Lower lobe of right lung (tissue), 2 donors: ENCODE results near the gene MAD1L1. TPM values are rescaled to one million over a fixed set of nuclear protein-coding genes. Genes with fewer than 3 reads are reported as not detected.
A peak's percentile ranks its signal among the peaks of the same experiment; 100 is the strongest.
"Not testable (repeated sequence)": the region's sequence is repeated elsewhere in the genome, so short reads cannot be mapped to it uniquely, and the experiment has no call there.

ENCODE experiments used
- ATAC-seq, 2 donors: fragments of 200-7000 bp; cut with Tn5 transposase; one replicate each; pipeline ENCODE4 v1.9.1; 2020 to 2022; ENCODE audit warnings: mild to moderate bottlenecking in 2 of 2, moderate library complexity in 2 of 2
- DNase-seq: peaks from one replicate; pipeline ENCODE4 v3.0.0-alpha.2; 2020
- H3K27ac ChIP-seq: fragments of 200-600 bp; one replicate; pipeline ENCODE4 v1.8.0; 2022
- H3K27me3 ChIP-seq: fragments of 200-600 bp; one replicate; pipeline ENCODE4 v1.8.0; 2022; ENCODE audit warnings: low read depth
- H3K36me3 ChIP-seq: fragments of 200-600 bp; one replicate; pipeline ENCODE4 v1.8.0; 2022; ENCODE audit warnings: mild to moderate bottlenecking
- H3K4me1 ChIP-seq: fragments of 200-600 bp; one replicate; pipeline ENCODE4 v1.8.0; 2022
- H3K4me3 ChIP-seq: fragments of 200-600 bp; one replicate; pipeline ENCODE4 v1.8.0; 2022; ENCODE audit warnings: mild to moderate bottlenecking
- H3K9me3 ChIP-seq: fragments of 200-600 bp; one replicate; pipeline ENCODE4 v1.8.0; 2022
- CTCF ChIP-seq: fragments of 200-600 bp; IDR thresholded peaks from one replicate; pipeline ENCODE4 v1.8.0; 2022; ENCODE audit warnings: antibody characterized with exemption, mild to moderate bottlenecking
- intact Hi-C: fragments of 100-400 bp; cut with DNase I; formaldehyde crosslinking; loops from one replicate; pipeline ENCODE4 v1.11.0; 2022
- total RNA-seq: library from RNA; stranded (reverse); fragmentation: NEBNext Ultra II Directional; extraction: Animal tissue kit (Norgen Biotek cat#: 25700); gene quantifications from one replicate; pipeline ENCODE4 v1.2.1, GENCODE V29; 2021
- donor health status: DM: no; HTN: yes; CAD: no; lungs with severe emphysema.

MAD1L1 gene
- total RNA-seq, 1 donor from 2014 or later = 44.5 TPM

GRCh38 chr7:1977059-1977875 is 255.5 kb downstream of the MAD1L1 start:
- no peak overlapping the region for H3K27ac ChIP-seq
- no peak for ATAC-seq
- H3K27me3 ChIP-seq = no peaks in the 10 kb centered on the region
- no peaks in the 10 kb centered on the region for H3K9me3 ChIP-seq
- TF ChIP-seq CTCF = no peak
- peak; percentile 25 for DNase-seq
- no peaks in the 10 kb centered on the region for H3K4me1 ChIP-seq
- peaks cover 17% of the 10 kb centered on the region for H3K36me3 ChIP-seq
- intact Hi-C loops = no loop called here
- H3K4me3 ChIP-seq = no peak overlapping the region

GRCh38 chr7:1976521-1976920 is 256.2 kb downstream of the MAD1L1 start:
- H3K27me3 ChIP-seq, ATAC-seq, H3K9me3 ChIP-seq, DNase-seq, H3K4me3 ChIP-seq, H3K27ac ChIP-seq, H3K4me1 ChIP-seq, intact Hi-C loops: not testable (repeated sequence)
- H3K36me3 ChIP-seq = peaks cover 17% of the 10 kb centered on the region

- H3K36me3 ChIP-seq = peaks cover 20% of the 10 kb centered on the region
- no peak for ATAC-seq
- no peaks in the 10 kb centered on the region for H3K27me3 ChIP-seq
- H3K27ac ChIP-seq = no peak overlapping the region
- H3K4me1 ChIP-seq = no peaks in the 10 kb centered on the region
- no peak overlapping the region for H3K4me3 ChIP-seq
- DNase-seq = peak; percentile 32
- intact Hi-C loops = no loop called here
- TF ChIP-seq CTCF = no peak
- H3K9me3 ChIP-seq = no peaks in the 10 kb centered on the region
These were observed 257.2 kb downstream of the MAD1L1 start for GRCh38 chr7:1975581-1975980.

GRCh38 chr7:1975179-1975578 is 257.6 kb downstream of the MAD1L1 start:
- peak; percentile 40 for DNase-seq
- Histone ChIP-seq H3K27me3 (no peaks in the 10 kb centered on the region), H3K4me3 (no peak overlapping the region), H3K4me1 (no peaks in the 10 kb centered on the region), H3K9me3 (no peaks in the 10 kb centered on the region), H3K36me3 (peaks cover 20% of the 10 kb centered on the region), H3K27ac (no peak overlapping the region)
- intact Hi-C loops = no loop called here
- no peak for ATAC-seq
- TF ChIP-seq CTCF = no peak

GRCh38 chr7:1974290-1975101 is 258.2 kb downstream of the MAD1L1 start:
- peaks cover 20% of the 10 kb centered on the region for H3K36me3 ChIP-seq
- ATAC-seq = no peak

More at GRCh38 chr7:1974290-1975101, 258.2 kb downstream of the MAD1L1 start:
- H3K4me3 ChIP-seq = no peak overlapping the region
- intact Hi-C loops = no loop called here
- no peak overlapping the region for H3K27ac ChIP-seq
- peak; percentile 28 for DNase-seq
- H3K9me3 ChIP-seq = no peaks in the 10 kb centered on the region
- H3K4me1 ChIP-seq = no peaks in the 10 kb centered on the region
- TF ChIP-seq CTCF = no peak
- H3K27me3 ChIP-seq = no peaks in the 10 kb centered on the region
